Ovary (tissue), 9 donors: ENCODE measurements around the gene FAM107B. TPM values are rescaled to one million over a fixed set of nuclear protein-coding genes. Genes with fewer than 3 reads are reported as not detected.
"Not testable (repeated sequence)": the region's sequence is repeated elsewhere in the genome, so short reads cannot be mapped to it uniquely, and the experiment has no call there.

ENCODE experiments used
- DNase-seq, 5 donors: peaks; one replicate each; pipeline ENCODE4 v3.0.0-alpha.2; 2019 to 2020
- H3K27ac ChIP-seq, 2 donors: fragments of 200-600 bp; one replicate each; pipeline versions ENCODE4 v1.5.1 to v1.8.0; 2019 to 2022
- H3K27me3 ChIP-seq: fragments of 200-600 bp; one replicate; pipeline ENCODE4 v1.8.0; 2022
- H3K36me3 ChIP-seq: fragments of 200-600 bp; sonication (generic); one replicate; pipeline ENCODE4 v1.5.1; 2019
- H3K4me1 ChIP-seq: one replicate; pipeline ENCODE4 v1.8.1; 2013; ENCODE audit warnings: mild to moderate bottlenecking, moderate library complexity; ENCODE audit not compliant: insufficient read depth
- H3K4me3 ChIP-seq: fragments of 200-600 bp; sonication (generic); one replicate; pipeline ENCODE4 v1.5.1; 2017
- H3K9me3 ChIP-seq, 2 donors: fragments of 200-600 bp in 1 of 2; sonication (generic) in 1 of 2; one replicate each; pipeline versions ENCODE4 v1.5.1 to v1.8.1; 2013 to 2019; ENCODE audit warnings: mild to moderate bottlenecking in 1 of 2, moderate library complexity in 1 of 2
- EP300 ChIP-seq: sonication (generic); formaldehyde crosslinking; IDR thresholded peaks from one replicate; pipeline ENCODE4 v1.6.1; 2017; ENCODE audit warnings: antibody characterized with exemption
- POLR2A ChIP-seq: fragments of 450-650 bp; IDR thresholded peaks from one replicate; pipeline ENCODE4 v1.6.1; 2017; ENCODE audit warnings: antibody characterized with exemption, mild to moderate bottlenecking, moderate library complexity
- WGBS, 3 donors: extraction: QIAGEN DNeasy Blood & Tissue Kit in 1 of 3; methylation state at CpG; one replicate each; pipeline versions ENCODE4 v1.1.5 to v1.1.7; 2013 to 2017; 5-methylcytosine and 5-hydroxymethylcytosine counted together
- intact Hi-C, 4 donors: fragments of 100-400 bp; cut with DNase I; formaldehyde crosslinking; loops; one replicate each; pipeline versions ENCODE4 v1.11.0 to v1.15.1; 2022 to 2023
- polyA plus RNA-seq, 2 donors: library from polyadenylated mRNA; stranded (reverse); fragments of 200-250 nt in 1 of 2; fragments of 350-450 nt in 1 of 2; fragmentation: Illumina TruSeq in 1 of 2; extraction: RNeasy Lipid Tissue Mini Kit (QIAGEN cat#74804) in 1 of 2; gene quantifications; one replicate each; pipeline ENCODE4 v1.2.3, GENCODE V29; 2013 to 2014
- total RNA-seq, 7 donors: library from RNA; depleted of rRNA in 2 of 7; stranded (reverse); fragments of >200 nt in 2 of 7; fragmentation: NEBNext Ultra II Directional in 3 of 7; extraction: Animal tissue kit (Norgen Biotek cat#: 25700) in 3 of 7; gene quantifications; one replicate each; pipeline versions ENCODE4 v1.1.0 to v1.2.4, GENCODE V29; 2016 to 2023
- TF ChIP-seq, protein P1 (sequence below), 3 donors: fragments of 450-650 bp in 2 of 3; fragments of 200-600 bp in 1 of 3; IDR thresholded peaks; one replicate each; pipeline versions ENCODE4 v1.5.1 to v1.8.0; 2016 to 2022; ENCODE audit warnings: antibody characterized with exemption in 3 of 3, mild to moderate bottlenecking in 1 of 3
- donor health status: DM: no; HTN: no; CAD: no; lungs with moderate emphysema.
- donor health status: DM: no; HTN: no; CAD: no.
- donor health status: Bipolar disorder and iron deficiency.
- donor health status: DM: yes; HTN: yes; CAD: no.
- donor health status: DM: no; HTN: no; CAD: no.
- donor health status: DM: yes; HTN: yes; CAD: no.

The FAM107B gene
- total and polyA plus RNA-seq, 9 donors: 6.0 to 26.6 (median 15.0) TPM

DNA sequence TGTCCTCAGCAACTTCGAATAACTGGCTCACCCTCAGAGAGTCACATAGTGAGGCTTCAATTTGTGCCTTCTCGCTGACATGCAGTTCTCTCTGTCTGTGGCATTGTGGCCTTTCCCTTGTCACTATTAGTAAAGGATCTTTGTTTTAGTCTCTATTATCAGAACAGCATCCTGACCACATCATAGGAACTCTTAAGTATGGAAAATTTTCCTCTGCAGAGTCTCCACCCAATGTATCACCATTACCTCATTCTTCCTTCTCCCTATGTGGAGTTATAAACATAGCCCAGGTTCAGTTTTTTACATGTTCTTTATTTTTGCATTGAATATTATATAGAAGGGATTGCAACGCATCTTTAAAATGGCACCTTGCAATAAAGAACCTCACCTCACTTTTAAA lies 112.9 kb downstream of the FAM107B start:
- 91 to 96% (median 91%) methylated on average over 3 of the region's 3 CpGs for WGBS, 3 donors
- no peak for DNase-seq
- no peaks in the 10 kb centered on the region for H3K4me1 ChIP-seq
- no peaks in the 10 kb centered on the region for H3K27me3 ChIP-seq
- no peaks in the 10 kb centered on the region for H3K36me3 ChIP-seq
- intact Hi-C loops: no loop called here
- H3K4me3 ChIP-seq: no peak overlapping the region
- TF ChIP-seq POLR2A (no peak), EP300 (no peak)
- TF ChIP-seq, protein P1, sequence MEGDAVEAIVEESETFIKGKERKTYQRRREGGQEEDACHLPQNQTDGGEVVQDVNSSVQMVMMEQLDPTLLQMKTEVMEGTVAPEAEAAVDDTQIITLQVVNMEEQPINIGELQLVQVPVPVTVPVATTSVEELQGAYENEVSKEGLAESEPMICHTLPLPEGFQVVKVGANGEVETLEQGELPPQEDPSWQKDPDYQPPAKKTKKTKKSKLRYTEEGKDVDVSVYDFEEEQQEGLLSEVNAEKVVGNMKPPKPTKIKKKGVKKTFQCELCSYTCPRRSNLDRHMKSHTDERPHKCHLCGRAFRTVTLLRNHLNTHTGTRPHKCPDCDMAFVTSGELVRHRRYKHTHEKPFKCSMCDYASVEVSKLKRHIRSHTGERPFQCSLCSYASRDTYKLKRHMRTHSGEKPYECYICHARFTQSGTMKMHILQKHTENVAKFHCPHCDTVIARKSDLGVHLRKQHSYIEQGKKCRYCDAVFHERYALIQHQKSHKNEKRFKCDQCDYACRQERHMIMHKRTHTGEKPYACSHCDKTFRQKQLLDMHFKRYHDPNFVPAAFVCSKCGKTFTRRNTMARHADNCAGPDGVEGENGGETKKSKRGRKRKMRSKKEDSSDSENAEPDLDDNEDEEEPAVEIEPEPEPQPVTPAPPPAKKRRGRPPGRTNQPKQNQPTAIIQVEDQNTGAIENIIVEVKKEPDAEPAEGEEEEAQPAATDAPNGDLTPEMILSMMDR (IDR thresholded peaks at IDR 0.05): no peak
- H3K27ac ChIP-seq: no peak overlapping the region
- H3K9me3 ChIP-seq: no peaks in the 10 kb centered on the region

DNA sequence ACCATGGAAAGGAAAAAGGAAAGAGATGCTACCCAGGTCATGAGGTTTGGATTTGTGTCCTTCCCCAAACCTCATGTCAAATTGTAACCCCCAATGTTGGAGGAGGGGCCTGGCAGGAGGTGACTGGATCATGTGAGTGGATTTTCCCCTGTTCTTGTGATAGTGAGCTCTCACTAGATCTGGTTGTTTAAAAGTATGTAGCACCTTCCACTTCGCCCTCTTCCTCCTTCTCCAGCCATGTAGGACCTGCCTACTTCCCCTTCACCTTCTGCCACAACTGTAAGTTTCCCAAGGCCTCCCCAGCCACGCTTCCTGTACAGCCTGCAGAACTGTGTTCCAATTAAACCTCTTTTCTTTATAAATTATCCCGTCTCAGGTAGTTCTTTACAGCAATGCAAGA lies 113.9 kb downstream of the FAM107B start:
- intact Hi-C loops: no loop called here
- Histone ChIP-seq H3K4me3 (no peak overlapping the region), H3K27ac (no peak overlapping the region), H3K36me3 (no peaks in the 10 kb centered on the region), H3K4me1 (no peaks in the 10 kb centered on the region), H3K27me3 (no peaks in the 10 kb centered on the region), H3K9me3 (no peaks in the 10 kb centered on the region)
- TF ChIP-seq EP300 (no peak), POLR2A (no peak)
- TF ChIP-seq, protein P1 (IDR thresholded peaks at IDR 0.05): no peak
- 87 to 95% (median 90%) methylated on average over 3 of the region's 3 CpGs for WGBS, 3 donors
- no peak for DNase-seq

DNA sequence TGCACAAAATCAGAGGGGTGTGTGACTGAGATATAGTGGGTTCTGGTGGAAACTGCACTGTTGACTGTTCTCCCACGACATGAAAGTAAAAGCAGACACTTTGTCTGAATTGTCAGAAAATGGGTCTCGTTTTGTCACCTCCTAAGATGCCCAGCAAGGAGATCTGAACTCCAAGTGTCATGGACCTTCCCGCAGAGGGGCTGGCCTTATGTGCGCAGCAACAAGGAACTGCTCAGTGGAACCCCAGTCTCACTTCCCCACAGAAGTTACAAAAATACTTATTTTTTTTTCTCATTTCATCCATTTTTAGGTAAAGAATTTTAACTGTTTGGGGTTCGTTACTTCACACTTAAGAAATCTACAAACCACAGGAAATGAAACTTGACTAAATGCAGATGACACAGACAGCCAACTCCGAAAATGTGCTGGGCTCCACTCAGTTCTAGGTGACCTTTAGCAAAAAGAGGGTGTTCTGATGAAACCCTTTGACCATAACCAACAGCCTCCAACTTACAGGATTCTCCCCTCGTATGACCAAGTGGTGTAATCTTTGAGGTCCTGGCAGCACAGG lies 115.0 kb downstream of the FAM107B start:
- DNase-seq: no peak
- no peak overlapping the region for H3K4me3 ChIP-seq
- no peaks in the 10 kb centered on the region for H3K27me3 ChIP-seq
- no peak overlapping the region for H3K27ac ChIP-seq
- H3K36me3 ChIP-seq: no peaks in the 10 kb centered on the region
- no peaks in the 10 kb centered on the region for H3K9me3 ChIP-seq
- 72 to 86% (median 78%) methylated on average over 7 of the region's 7 CpGs for WGBS, 3 donors
- intact Hi-C loops: no loop called here
- TF ChIP-seq EP300 (no peak), POLR2A (no peak)
- TF ChIP-seq, protein P1 (IDR thresholded peaks at IDR 0.05): no peak
- no peaks in the 10 kb centered on the region for H3K4me1 ChIP-seq

DNA sequence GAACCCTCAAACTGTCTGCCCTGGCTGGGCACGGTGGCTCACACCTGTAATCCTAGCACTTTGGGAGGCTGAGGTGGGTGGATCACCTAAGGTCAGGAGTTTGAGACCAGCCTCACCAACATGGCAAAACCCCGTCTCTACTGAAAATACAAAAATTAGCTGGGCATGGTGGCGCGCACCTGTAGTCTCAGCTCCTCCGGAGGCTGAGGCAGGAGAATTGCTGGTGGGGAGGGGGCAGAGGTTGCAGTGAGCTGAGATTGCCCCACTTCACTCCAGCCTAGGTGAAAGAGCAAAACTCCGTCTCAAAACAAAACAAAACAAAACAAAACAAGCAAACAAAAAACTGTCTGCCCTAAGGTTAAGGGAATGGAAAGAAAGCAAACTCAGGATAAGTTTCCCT lies 115.6 kb downstream of the FAM107B start:
- H3K27me3 ChIP-seq, H3K4me3 ChIP-seq, H3K27ac ChIP-seq, intact Hi-C loops, H3K36me3 ChIP-seq, DNase-seq, H3K4me1 ChIP-seq, H3K9me3 ChIP-seq: not testable (repeated sequence)
- WGBS, 3 donors: 91 to 93% (median 91%) methylated on average over 6 of the region's 6 CpGs

DNA sequence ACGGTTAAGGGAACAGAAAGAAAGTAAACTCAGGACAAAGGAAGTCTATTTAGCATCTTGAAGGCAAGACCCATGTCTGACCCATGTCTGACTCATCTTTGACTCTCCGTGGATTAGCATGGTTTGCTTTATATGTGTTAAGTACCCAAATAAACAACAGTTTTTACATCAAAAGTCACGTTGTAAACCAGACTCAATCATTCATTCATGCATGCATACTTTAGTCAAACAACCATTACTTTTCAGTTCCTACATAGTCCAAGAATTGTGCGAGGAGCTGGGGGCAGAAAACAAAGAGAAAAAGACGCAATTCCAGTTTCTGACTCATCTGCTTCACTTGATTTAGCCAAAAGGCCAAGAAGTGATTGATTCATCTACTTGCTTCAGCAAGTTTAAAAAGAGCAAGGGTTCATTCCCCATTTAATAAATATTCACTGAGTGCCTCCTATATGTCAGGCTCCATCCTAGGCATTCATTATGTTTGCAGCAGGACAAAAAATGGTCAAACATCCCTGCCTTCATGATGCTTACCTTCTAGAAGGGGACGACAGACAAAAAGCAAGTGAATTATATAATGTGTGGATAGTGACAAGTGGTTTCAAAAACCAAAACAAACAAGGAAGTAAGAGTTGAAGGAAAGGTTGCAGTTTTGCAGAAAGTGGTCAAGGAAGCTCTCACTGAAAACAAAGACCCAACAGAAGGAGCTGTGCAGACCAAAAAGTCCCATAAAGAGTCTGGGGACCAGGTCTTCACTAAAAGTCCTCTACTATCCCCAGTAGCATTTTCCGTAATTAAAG lies 116.2 kb downstream of the FAM107B start:
- TF ChIP-seq EP300: no peak
- no peak for TF ChIP-seq POLR2A
- TF ChIP-seq, protein P1 (IDR thresholded peaks at IDR 0.05): no peak
- intact Hi-C loops: no loop called here
- 66 to 74% (median 73%) methylated on average over 7 of the region's 7 CpGs for WGBS, 3 donors

More for the DNA sequence above, 116.2 kb downstream of the FAM107B start:
- Histone ChIP-seq H3K4me3 (no peak overlapping the region), H3K9me3 (no peaks in the 10 kb centered on the region), H3K4me1 (peaks cover 2% of the 10 kb centered on the region), H3K27ac (no peak overlapping the region), H3K27me3 (no peaks in the 10 kb centered on the region), H3K36me3 (no peaks in the 10 kb centered on the region)
- no peak for DNase-seq
